GM12878 (cell line): ENCODE results near the gene CACNA1G. TPM values are rescaled to one million over a fixed set of nuclear protein-coding genes. Genes with fewer than 3 reads are reported as not detected.

Source experiments
- ATAC-seq: fragments of 200-7000 bp; cut with Tn5 transposase; 3 replicates; pipeline ENCODE4 v1.9.1; 2020; ENCODE audit warnings: mild to moderate bottlenecking, moderate library complexity
- BruUV-seq: library from RNA; stranded (reverse); fragments of 400-500 nt; replicated peaks from 2 replicates; lab custom pipeline; 2021; lab: Mats Ljungman, UMichigan
- CTCF ChIA-PET: fragments of 300-600 bp; sonication (Branson Sonifier 250); formaldehyde crosslinking; extraction: SDS; loops from one replicate; lab custom pipeline; 2021; ENCODE audit warnings: inconsistent platforms; lab: Yijun Ruan, JAX
- POLR2A ChIA-PET: fragments of 350-600 bp; formaldehyde crosslinking; extraction: SDS; loops from one replicate; lab custom pipeline; 2021; ENCODE audit warnings: inconsistent platforms; lab: Charles Lee
- RAD21 ChIA-PET: fragments of 300-600 bp; sonication (Branson Sonifier 250); formaldehyde crosslinking; loops from one replicate; lab custom pipeline; 2023; ENCODE audit warnings: antibody characterized with exemption; ENCODE audit not compliant: unreplicated experiment; lab: Charles Lee
- SMC1A ChIA-PET: fragments of 300-600 bp; sonication (Branson Sonifier 250); formaldehyde crosslinking; loops from one replicate; lab custom pipeline; 2023; ENCODE audit not compliant: unreplicated experiment, uncharacterized antibody; lab: Charles Lee
- DNase-seq: peaks from one replicate; pipeline ENCODE4 v3.0.0-alpha.2; 2011; ENCODE audit warnings: low read depth, low spot score
- FAIRE-seq: peaks from 3 replicates; lab custom pipeline; 2011; peaks lifted over from hg19 to GRCh38; lab: Jason Lieb, UNC
- H2AFZ ChIP-seq: 2 replicates; pipeline ENCODE4 v1.6.0; 2011; ENCODE audit warnings: low read depth, low read length, control low read depth; ENCODE audit not compliant: control insufficient read depth
- H3K27ac ChIP-seq: 2 replicates; pipeline ENCODE4 v1.5.1; 2011; ENCODE audit warnings: control low read depth; ENCODE audit not compliant: control insufficient read depth, insufficient read depth
- H3K27me3 ChIP-seq, 2 experiments: replicated peaks in 1 of 2; 2 replicates each; pipeline versions ENCODE4 v1.6.0 to v1.6.1; 2011; ENCODE audit warnings: low read length in 1 of 2; ENCODE audit not compliant: control insufficient read depth in 2 of 2, insufficient read depth in 2 of 2
- H3K36me3 ChIP-seq, 2 experiments: 2 replicates each; pipeline ENCODE4 v1.5.1; 2011; ENCODE audit warnings: low read length in 1 of 2; ENCODE audit not compliant: control insufficient read depth in 2 of 2, insufficient read depth in 2 of 2
- H3K4me1 ChIP-seq: 2 replicates; pipeline ENCODE4 v1.6.1; 2011; ENCODE audit warnings: mild to moderate bottlenecking, low read length, moderate library complexity, mixed read lengths; ENCODE audit not compliant: control insufficient read depth, insufficient read depth
- H3K4me2 ChIP-seq: 2 replicates; pipeline ENCODE4 v1.6.0; 2011; ENCODE audit warnings: control low read depth; ENCODE audit not compliant: control insufficient read depth, insufficient read depth
- H3K4me3 ChIP-seq: fragments of 200-600 bp; sonication (generic); 2 replicates; pipeline ENCODE4 v1.5.1; 2016
- H3K79me2 ChIP-seq: 2 replicates; pipeline ENCODE4 v1.6.0; 2011; ENCODE audit warnings: low read length; ENCODE audit not compliant: control insufficient read depth, insufficient read depth
- H3K9ac ChIP-seq: 2 replicates; pipeline ENCODE4 v1.8.0; 2011; ENCODE audit warnings: low read length, control low read depth, mixed read lengths; ENCODE audit not compliant: control insufficient read depth, insufficient read depth
- H3K9me3 ChIP-seq: replicated peaks from 3 replicates; pipeline ENCODE4 v1.5.1; 2011; ENCODE audit warnings: mild to moderate bottlenecking, low read length; ENCODE audit not compliant: control insufficient read depth, insufficient read depth
- H4K20me1 ChIP-seq: 2 replicates; pipeline ENCODE4 v1.6.0; 2011; ENCODE audit not compliant: control insufficient read depth, insufficient read depth
- BACH1 ChIP-seq: fragments of 450-650 bp; IDR thresholded peaks from 2 replicates; pipeline ENCODE4 v1.6.1; 2017; ENCODE audit warnings: mild to moderate bottlenecking, borderline replicate concordance
- BCL11A ChIP-seq: IDR thresholded peaks from 2 replicates; pipeline ENCODE4 v1.6.1; 2011; ENCODE audit warnings: low read depth, low read length
- CREB1 ChIP-seq: IDR thresholded peaks from 2 replicates; pipeline ENCODE4 v1.6.1; 2012; ENCODE audit warnings: low read depth, mild to moderate bottlenecking, inconsistent platforms
- FOXM1 ChIP-seq: IDR thresholded peaks from 2 replicates; pipeline ENCODE4 v1.6.1; 2012; ENCODE audit warnings: low read depth, mild to moderate bottlenecking, inconsistent platforms, low read length, moderate library complexity
- MTA3 ChIP-seq: IDR thresholded peaks from 2 replicates; pipeline ENCODE4 v1.6.1; 2012; ENCODE audit warnings: low read length, inconsistent platforms, borderline replicate concordance
- MXI1 ChIP-seq: fragments of 150-350 bp; IDR thresholded peaks from 2 replicates; pipeline ENCODE4 v1.6.1; 2011; ENCODE audit warnings: low read depth, mild to moderate bottlenecking, inconsistent platforms, low read length, improper control_type of control experiment
- SUZ12 ChIP-seq: fragments of 200-600 bp; sonication (generic); IDR thresholded peaks from one replicate; pipeline ENCODE4 v1.6.1; 2018; ENCODE audit warnings: antibody characterized with exemption, mild to moderate bottlenecking; ENCODE audit not compliant: unreplicated experiment
- ZNF217 ChIP-seq: fragments of 450-650 bp; IDR thresholded peaks from 2 replicates; pipeline ENCODE4 v1.6.1; 2017; ENCODE audit warnings: antibody characterized with exemption, mild to moderate bottlenecking
- ZNF384 ChIP-seq: IDR thresholded peaks from 2 replicates; pipeline ENCODE4 v1.6.1; 2012; ENCODE audit warnings: low read depth, mild to moderate bottlenecking, low read length, improper control_type of control experiment, borderline replicate concordance
- WGBS: methylation state at CpG from one replicate; pipeline ENCODE4 v1.1.6; 2016; ENCODE audit warnings: low lambda C conversion rate; ENCODE audit not compliant: insufficient replicate concordance, insufficient coverage; ENCODE audit errors: missing lambda C conversion rate; 5-methylcytosine and 5-hydroxymethylcytosine counted together
- in situ Hi-C: fragments of 300-500 bp; cut with MboI; formaldehyde crosslinking; loops from 9 replicates; pipeline ENCODE4 v1.14.3; 2018; ENCODE audit warnings: mixed read lengths
- intact Hi-C: fragments of 100-400 bp; cut with micrococcal nuclease; formaldehyde crosslinking; loops from one replicate; pipeline ENCODE4 v1.14.2; 2022; ENCODE audit not compliant: unreplicated experiment
- polyA plus RNA-seq, 11 experiments: library from polyadenylated mRNA; depleted of rRNA in 4 of 11; unstranded in 6 of 11; stranded (reverse) in 5 of 11; fragments of >200 nt; fragmentation: Nextera tagmentation in 4 of 11; fragmentation: Illumina TruSeq in 1 of 11; extraction: Ambion mirVana in 4 of 11; extraction: Trizol in 1 of 11; gene quantifications; 1 replicate in 1 of 11; 2 replicates in 10 of 11; pipeline versions ENCODE4 v1.2.1 to v1.2.3, GENCODE V29; 2011 to 2016; ENCODE audit warnings: inconsistent platforms in 2 of 11, missing spikeins in 2 of 11, low read depth in 1 of 11
- total RNA-seq, 4 experiments: library from RNA; depleted of rRNA in 3 of 4; stranded (reverse); fragments of >200 nt in 3 of 4; fragmentation: Illumina TruSeq in 1 of 4; extraction: Trizol in 1 of 4; gene quantifications; 2 replicates each; pipeline versions ENCODE4 v1.2.1 to v1.2.3, GENCODE V29; 2013 to 2021
- TF ChIP-seq, protein P1 (sequence below): fragments of 450-650 bp; IDR thresholded peaks from 2 replicates; pipeline ENCODE4 v1.6.1; 2018; ENCODE audit warnings: borderline replicate concordance, mild to moderate bottlenecking; ENCODE audit not compliant: partially characterized antibody
- TF ChIP-seq, protein P2 (sequence below): IDR thresholded peaks from 2 replicates; pipeline ENCODE4 v1.6.1; 2012; ENCODE audit warnings: low read depth, low read length, improper control_type of control experiment
- TF ChIP-seq, protein P3 (sequence below): fragments of 450-650 bp; IDR thresholded peaks from 2 replicates; pipeline ENCODE4 v1.6.1; 2017; ENCODE audit warnings: low read depth, mild to moderate bottlenecking, moderate library complexity

The CACNA1G gene
- total and polyA plus RNA-seq, 10 of the 15 experiments (the other 5 are each of a cell fraction or from before 2014, with no cell fraction given) = 0.03 to 0.15 TPM; not detected in 8

GRCh38 chr17:50531428-50532025 lies 29.0 kb upstream of the CACNA1G start:
- H3K9me3 ChIP-seq = no peaks in the 10 kb centered on the region
- no TSS peak for BruUV-seq
- 14% methylated on average over 6 of the region's 6 CpGs for WGBS
- no peak overlapping the region for H3K9ac ChIP-seq
- CTCF ChIA-PET = interaction anchor here (1.3 kb wide), 1 partner anchor 20 kb away, joined by 3 read pairs; no protein-coding TSS in a partner anchor
- POLR2A ChIA-PET = no interaction called here
- no peak overlapping the region for H3K4me2 ChIP-seq
- intact Hi-C loops = no loop called here
- no peak for ATAC-seq
- DNase-seq = no peak
- RAD21 ChIA-PET = no interaction called here
- no peak overlapping the region for H2AFZ ChIP-seq
- FAIRE-seq = no peak
- H3K27me3 ChIP-seq = peaks cover 17 to 19% of the 10 kb centered on the region in 2 experiments
- no peaks in the 10 kb centered on the region for H3K4me1 ChIP-seq
- H3K27ac ChIP-seq = no peak overlapping the region
- no peak overlapping the region for H3K4me3 ChIP-seq
- TF ChIP-seq BACH1 (no peak), MTA3 (no peak), MXI1 (no peak), FOXM1 (no peak), BCL11A (no peak), ZNF217 (no peak), ZNF384 (no peak), CREB1 (no peak), SUZ12 (no peak)
- TF ChIP-seq, protein P1, sequence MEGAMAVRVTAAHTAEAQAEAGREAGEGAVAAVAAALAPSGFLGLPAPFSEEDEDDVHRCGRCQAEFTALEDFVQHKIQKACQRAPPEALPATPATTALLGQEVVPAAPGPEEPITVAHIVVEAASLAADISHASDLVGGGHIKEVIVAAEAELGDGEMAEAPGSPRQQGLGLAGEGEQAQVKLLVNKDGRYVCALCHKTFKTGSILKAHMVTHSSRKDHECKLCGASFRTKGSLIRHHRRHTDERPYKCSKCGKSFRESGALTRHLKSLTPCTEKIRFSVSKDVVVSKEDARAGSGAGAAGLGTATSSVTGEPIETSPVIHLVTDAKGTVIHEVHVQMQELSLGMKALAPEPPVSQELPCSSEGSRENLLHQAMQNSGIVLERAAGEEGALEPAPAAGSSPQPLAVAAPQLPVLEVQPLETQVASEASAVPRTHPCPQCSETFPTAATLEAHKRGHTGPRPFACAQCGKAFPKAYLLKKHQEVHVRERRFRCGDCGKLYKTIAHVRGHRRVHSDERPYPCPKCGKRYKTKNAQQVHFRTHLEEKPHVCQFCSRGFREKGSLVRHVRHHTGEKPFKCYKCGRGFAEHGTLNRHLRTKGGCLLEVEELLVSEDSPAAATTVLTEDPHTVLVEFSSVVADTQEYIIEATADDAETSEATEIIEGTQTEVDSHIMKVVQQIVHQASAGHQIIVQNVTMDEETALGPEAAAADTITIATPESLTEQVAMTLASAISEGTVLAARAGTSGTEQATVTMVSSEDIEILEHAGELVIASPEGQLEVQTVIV = no peak
- TF ChIP-seq, protein P2, sequence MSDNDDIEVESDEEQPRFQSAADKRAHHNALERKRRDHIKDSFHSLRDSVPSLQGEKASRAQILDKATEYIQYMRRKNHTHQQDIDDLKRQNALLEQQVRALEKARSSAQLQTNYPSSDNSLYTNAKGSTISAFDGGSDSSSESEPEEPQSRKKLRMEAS = no peak
- TF ChIP-seq, protein P3, sequence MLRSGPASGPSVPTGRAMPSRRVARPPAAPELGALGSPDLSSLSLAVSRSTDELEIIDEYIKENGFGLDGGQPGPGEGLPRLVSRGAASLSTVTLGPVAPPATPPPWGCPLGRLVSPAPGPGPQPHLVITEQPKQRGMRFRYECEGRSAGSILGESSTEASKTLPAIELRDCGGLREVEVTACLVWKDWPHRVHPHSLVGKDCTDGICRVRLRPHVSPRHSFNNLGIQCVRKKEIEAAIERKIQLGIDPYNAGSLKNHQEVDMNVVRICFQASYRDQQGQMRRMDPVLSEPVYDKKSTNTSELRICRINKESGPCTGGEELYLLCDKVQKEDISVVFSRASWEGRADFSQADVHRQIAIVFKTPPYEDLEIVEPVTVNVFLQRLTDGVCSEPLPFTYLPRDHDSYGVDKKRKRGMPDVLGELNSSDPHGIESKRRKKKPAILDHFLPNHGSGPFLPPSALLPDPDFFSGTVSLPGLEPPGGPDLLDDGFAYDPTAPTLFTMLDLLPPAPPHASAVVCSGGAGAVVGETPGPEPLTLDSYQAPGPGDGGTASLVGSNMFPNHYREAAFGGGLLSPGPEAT = no peak
- no peaks in the 10 kb centered on the region for H3K79me2 ChIP-seq
- in situ Hi-C loops = no loop called here
- SMC1A ChIA-PET = no interaction called here
- H3K36me3 ChIP-seq = no peaks in the 10 kb centered on the region
- H4K20me1 ChIP-seq = no peaks in the 10 kb centered on the region
